AG09309 (cell line): Measurements from ENCODE around the gene MZF1.
A peak's percentile ranks its signal among the peaks of the same experiment; 100 is the strongest.

Experiments used
- DNase-seq: peaks from one replicate; pipeline ENCODE4 v3.0.0-alpha.2; 2010; ENCODE audit warnings: low read depth
- H3K4me3 ChIP-seq: 2 replicates; pipeline ENCODE4 v1.5.1; 2011; ENCODE audit warnings: mild to moderate bottlenecking, low read depth, low read length, moderate library complexity; ENCODE audit not compliant: control insufficient read depth
- CTCF ChIP-seq: IDR thresholded peaks from 2 replicates; pipeline ENCODE4 v1.5.1; 2011; ENCODE audit warnings: mild to moderate bottlenecking, low read depth, low read length, inconsistent platforms; ENCODE audit not compliant: insufficient read depth, control insufficient read depth; ENCODE audit errors: missing control alignments

MZF1 gene

GRCh38 chr19:58516246-58516836, 56.8 kb downstream of the MZF1 start:
- no peak for DNase-seq
- H3K4me3 ChIP-seq = no peak overlapping the region
- TF ChIP-seq CTCF = no peak

- no peak overlapping the region for H3K4me3 ChIP-seq
- TF ChIP-seq CTCF = no peak
- DNase-seq = no peak
Observed at GRCh38 chr19:58515259-58515658, 57.9 kb downstream of the MZF1 start.

- DNase-seq = no peak
- TF ChIP-seq CTCF = no peak
- peak overlapping the region; percentile 30 for H3K4me3 ChIP-seq
Observed at GRCh38 chr19:58514564-58515022, 58.5 kb downstream of the MZF1 start.

GRCh38 chr19:58513694-58514563, 59.2 kb downstream of the MZF1 start:
- peak overlapping the region; percentile 30 for H3K4me3 ChIP-seq
- TF ChIP-seq CTCF = peak; percentile 52

GRCh38 chr19:58513213-58513693, 59.9 kb downstream of the MZF1 start:
- no peak overlapping the region for H3K4me3 ChIP-seq
- no peak for TF ChIP-seq CTCF
- no peak for DNase-seq

More at GRCh38 chr19:58513694-58514563, 59.2 kb downstream of the MZF1 start:
- DNase-seq = peak; percentile 20
